Raji (cell line): Measurements from ENCODE around the gene CSPG4.

ENCODE experiments used
- POLR2A ChIP-seq: IDR thresholded peaks from 2 replicates; pipeline ENCODE4 v1.6.1; 2011; ENCODE audit warnings: low read depth, low read length, control low read depth; ENCODE audit not compliant: insufficient read depth

Gene CSPG4

GRCh38 chr15:75651810-75652543 is 60.7 kb downstream of the CSPG4 start:
- TF ChIP-seq POLR2A = no peak

- TF ChIP-seq POLR2A = no peak
Observed at GRCh38 chr15:75650908-75651809, 61.5 kb downstream of the CSPG4 start.

GRCh38 chr15:75649848-75650247 is 62.8 kb downstream of the CSPG4 start:
- TF ChIP-seq POLR2A = no peak

GRCh38 chr15:75649045-75649761 is 63.4 kb downstream of the CSPG4 start:
- TF ChIP-seq POLR2A = no peak

- no peak for TF ChIP-seq POLR2A
Observed at GRCh38 chr15:75648156-75649000, 64.3 kb downstream of the CSPG4 start.

GRCh38 chr15:75647370-75648155 is 65.1 kb downstream of the CSPG4 start, which contains the start of gene SNX33:
Gene SNX33, plus strand, starts transcription at chr15:75647912. Its CDS starts 1,191 bp downstream, at chr15:75649103.
- no peak for TF ChIP-seq POLR2A

GRCh38 chr15:75646944-75647364 is 65.7 kb downstream of the CSPG4 start:
- no peak for TF ChIP-seq POLR2A

GRCh38 chr15:75646112-75646943 is 66.3 kb downstream of the CSPG4 start:
- no peak for TF ChIP-seq POLR2A

- no peak for TF ChIP-seq POLR2A
Observed at GRCh38 chr15:75644376-75644775, 68.3 kb downstream of the CSPG4 start.

GRCh38 chr15:75641603-75642002 is 71.0 kb downstream of the CSPG4 start:
- TF ChIP-seq POLR2A = no peak

- no peak for TF ChIP-seq POLR2A
Observed at GRCh38 chr15:75641179-75641503, 71.5 kb downstream of the CSPG4 start.

GRCh38 chr15:75640483-75641178 is 72.0 kb downstream of the CSPG4 start:
- TF ChIP-seq POLR2A = no peak
